Hippocampal formation (tissue), 2 donors: ENCODE measurements around the gene CERK.
"Not testable (repeated sequence)": the region's sequence is repeated elsewhere in the genome, so short reads cannot be mapped to it uniquely, and the experiment has no call there.

Experiments
- DNase-seq, 2 donors: peaks; one replicate each; lab custom pipeline; 2025; lab: John Stamatoyannopoulos, UW

The CERK gene

DNA sequence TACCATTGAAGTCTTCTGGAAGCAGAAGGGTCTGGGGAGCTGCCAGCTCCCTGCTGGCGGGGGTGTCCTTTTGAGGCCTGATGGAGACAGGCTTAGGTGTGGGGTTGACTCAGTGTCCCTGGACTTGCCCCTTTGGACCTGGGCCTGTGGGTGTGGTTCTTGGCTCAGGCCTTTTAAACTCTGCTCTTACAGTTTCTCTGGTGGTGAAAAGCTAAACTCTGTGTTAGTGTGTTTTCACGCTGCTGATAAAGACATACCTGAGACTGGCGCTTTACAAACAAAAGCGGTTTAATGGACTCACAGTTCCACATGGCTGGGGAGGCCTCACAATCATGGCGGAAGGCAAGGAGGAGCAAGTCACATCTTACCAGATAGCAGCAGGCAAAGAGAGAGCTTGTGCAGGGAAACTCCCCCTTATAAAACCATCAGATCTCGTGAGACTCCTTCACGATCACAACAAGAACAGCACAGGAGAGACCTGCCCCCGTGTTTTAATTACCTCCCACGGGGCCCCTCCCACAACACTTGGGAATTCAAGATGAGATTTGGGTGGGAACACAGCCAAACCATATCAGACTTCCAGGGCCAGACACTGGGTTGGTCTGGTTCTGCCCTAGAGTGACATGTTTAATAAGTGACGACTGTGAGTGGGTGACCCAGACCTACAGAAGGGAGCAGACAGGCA lies 91.4 kb downstream of the CERK start:
- no peak for DNase-seq

DNA sequence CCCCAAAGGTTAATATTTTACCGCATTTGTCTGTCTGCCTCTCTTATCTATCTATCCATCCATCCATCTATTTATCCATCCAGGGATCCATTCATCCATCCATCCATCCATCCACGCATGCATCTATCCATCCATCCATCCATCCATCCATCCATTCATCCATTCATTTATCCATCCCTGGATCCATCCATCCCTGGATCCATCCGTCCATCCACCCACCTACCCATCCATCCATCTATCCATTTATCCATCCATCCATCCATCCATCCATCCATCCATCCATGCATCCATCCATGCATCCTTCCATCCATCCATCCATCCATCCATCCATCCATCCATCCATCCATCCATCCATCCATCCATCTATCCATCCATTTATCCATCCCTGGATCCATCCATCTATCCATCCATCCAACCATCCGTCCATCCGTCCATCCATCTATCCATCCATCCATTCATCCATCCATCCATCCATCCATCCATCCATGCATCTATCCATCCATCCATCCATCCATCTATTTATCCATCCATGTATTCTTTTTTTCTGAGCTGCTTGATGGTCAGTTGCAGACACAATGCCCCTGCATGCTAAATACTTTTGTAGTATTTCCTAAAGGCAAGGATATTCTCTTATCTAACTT lies 95.1 kb downstream of the CERK start:
- not testable (repeated sequence) for DNase-seq

DNA sequence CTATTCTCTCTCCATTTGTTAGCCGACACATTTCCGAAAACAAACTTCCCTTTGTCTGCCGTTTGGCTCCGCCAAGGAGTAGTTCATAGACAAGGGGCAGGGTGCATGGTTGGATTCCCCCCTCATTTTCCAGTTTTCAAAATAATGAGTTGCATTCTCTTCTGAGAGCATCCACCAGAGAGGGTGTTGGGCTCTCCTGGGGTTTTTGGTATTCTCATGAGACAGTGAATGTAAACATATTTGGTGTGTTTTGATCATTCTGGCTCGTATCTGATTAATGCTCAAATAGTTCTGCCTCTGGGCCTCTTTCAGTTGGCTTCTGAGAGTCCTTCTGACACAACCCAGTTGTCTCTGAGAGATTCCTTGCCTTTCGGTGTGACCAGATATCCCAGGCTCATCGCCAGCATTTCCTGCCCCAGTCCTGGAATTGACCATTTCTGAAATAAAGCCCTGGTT lies 96.2 kb downstream of the CERK start:
- no peak for DNase-seq

DNA sequence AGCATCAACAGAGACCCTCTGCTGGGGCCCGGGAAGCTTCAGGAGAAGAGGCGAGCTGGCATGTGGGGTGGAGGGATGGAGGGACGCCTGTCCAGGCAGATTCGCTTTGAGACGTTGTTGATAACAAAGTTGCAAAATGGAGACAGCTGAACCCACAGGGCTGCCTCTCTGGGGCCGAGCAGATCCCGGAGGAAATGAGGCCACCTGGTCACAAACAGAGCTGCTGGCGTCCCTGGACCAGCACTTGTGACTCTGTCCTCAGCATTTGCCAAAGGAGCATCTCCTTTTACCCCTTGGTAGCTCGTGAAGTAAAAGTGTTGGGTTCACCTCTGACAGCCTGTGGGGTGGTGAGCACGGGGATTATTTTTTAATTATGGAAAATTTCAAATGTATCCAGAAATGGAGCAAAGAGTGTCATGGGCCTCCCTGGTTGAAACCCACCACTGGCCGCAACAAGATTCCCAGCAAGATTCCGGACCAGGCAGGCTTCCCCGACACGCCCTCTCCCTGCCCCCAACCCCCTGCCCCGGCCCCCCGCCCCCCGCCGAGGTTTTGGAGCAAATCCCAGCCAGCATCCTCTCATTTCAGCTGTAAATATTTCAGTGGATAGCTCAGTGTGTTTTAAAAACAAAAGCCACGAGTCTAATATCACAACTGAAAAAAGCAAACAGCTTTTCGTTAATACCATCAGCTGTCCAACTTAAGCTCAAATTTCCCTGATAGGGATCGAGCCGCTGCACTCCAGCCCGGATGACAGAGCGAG lies 97.6 kb downstream of the CERK start:
- no peak for DNase-seq

DNA sequence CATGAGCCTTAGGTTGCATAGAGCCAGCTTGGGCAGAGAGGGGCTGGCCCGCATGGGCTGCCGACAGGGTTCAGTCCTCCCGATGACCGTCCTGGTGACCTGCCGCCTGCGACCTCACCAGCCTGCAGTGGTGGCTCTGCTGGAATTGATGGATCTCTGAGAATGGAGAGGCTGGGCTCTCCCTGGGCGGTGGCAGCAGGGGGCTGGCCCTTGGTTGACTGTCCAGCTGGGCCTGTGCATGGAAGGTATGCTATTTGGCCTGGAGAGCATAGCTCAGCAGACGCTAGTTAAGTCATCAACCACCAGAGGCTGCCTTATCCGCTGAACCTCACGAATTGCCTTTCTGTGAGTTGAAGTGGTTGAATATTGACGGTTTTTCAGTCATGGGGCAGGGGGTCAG lies 98.2 kb downstream of the CERK start:
- no peak for DNase-seq

DNA sequence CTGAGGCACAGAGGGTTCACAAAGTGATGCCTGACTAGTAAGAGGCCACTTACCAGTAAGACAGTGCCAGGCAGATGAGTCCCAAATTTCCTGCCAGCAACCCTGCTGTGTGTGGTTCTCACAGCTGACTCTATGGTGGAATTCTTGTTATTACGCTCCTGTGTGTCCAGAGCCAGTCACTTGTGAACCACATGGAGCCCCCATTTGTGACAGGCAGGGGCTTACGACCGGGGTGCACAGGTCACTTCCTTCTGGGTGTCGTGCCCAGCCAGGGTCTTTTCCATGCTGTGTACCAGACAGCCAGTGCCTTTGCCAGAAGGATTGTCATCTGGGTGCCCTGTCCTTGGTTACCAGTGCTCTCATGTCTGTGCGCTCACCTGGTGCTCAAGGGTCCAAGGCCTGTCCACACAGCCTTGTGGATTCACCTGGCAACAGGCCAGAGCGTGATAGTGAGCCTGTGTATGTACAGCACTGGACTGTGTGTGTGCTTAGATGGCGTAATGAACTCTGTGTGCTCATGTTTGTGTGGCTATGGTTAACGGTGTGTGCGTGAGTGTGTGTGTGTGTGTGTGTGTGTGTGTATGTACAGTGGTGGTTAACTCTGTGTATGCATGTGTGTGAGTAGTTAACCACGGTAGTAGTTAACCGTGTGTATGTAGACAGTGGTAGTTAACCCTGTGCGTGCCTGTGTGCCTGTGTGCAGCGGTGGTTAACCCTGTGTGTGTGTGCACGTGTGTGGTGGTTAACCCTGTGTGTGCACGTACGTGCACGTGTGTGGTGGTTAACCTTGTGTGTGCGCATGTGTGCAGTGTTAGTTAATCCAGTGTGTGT lies 99.2 kb downstream of the CERK start:
- DNase-seq = no peak

DNA sequence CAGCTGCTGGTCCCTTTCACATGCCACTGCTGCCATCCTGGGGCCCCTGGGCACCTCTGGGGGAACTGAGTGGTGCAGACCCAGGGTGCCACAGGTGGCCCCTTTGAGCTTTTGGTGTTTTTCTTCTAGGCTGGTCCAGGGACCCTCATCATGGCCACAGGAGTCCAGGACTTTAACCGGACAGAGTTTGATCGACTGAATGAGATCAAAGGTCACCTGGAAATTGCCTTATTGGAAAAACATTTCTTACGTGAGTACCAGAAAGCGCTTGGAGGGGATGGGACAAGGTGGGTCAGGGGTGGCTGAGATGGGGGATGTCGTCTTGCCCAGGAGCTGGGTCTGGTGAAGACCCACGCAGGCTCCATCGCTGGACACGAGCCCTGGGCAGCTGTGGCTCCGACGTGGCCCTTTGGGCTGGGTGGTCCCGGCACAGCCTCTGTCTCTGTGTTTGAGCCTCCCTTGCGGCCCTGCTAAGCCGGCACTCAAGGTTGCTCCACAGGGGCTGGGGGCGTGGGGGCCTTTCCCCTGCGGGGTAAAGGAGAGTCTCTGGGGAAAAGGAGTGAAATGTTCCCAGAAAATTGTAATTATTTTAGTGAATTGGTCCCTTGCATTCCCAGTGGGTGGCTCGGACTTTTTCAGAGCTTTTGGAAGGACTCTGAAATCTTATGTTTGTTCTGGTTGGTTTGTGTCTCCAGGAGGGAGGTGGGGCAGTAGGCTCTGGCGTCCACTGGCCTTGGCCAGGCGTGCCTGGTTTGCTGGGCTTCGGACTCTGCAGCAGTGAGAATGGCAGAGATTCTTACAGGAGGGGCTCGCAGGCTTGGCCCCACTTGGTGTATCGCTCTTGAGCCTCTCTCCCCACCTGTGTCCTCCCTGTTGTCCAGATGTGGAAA lies 100.1 kb downstream of the CERK start:
- no peak for DNase-seq

DNA sequence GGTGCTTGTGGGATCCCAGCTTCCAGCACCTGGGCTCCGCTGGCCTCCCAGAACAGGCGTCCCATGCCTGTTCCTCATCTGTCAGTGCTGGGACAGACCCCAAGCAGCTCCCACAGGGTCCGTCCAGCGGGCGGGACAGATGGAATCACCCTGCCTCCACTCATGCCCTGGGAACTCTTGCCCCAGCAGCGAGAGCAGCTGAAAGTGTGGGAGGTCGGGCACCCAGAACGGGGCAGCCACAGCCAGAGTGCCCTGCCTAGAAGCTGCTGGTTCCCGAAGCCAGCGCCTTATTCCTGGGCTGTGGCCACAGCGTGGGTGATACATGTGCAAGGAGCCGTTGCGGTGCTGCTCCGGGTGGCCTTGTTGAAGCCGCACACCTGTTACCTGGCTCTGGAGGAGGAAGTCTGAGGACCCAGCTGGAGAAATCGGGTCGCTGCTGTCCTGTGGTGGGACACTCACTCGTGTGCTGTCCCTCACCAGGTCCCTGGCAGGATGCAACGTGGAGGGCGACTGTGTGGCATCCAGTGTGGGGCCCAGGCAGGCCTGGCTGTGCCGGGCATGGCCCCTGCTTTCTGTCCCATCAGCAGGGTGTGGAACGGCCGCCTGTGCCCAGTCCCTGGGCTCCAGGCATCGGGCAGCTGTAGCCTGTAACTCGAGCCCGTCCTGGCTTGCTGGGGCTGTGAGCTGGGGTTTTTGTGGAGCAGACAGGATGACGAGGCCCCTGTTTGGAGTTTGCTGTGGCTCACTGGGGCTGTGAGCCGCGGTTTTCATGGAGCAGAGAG lies 101.6 kb downstream of the CERK start:
- no peak for DNase-seq

DNA sequence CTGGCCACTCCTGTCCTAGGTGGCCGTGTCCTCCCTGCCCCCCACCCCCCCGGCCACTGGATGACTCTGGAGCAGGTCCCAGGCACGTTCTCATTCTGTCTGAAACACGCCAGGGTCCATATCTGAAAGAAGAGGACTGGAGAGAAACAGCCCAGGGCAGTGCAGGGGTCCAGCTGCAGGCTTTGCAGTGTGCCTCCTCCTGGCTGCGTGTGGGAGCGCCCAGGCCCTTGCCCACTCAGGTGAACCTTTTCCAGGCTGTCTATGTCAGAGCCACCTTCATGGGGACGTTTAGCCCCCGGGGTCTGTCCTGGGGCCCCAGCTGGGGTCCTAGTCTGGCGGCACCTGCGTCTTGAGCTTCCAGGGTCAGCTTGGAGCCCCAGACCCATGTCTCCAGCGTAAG lies 102.3 kb downstream of the CERK start:
- no peak for DNase-seq

DNA sequence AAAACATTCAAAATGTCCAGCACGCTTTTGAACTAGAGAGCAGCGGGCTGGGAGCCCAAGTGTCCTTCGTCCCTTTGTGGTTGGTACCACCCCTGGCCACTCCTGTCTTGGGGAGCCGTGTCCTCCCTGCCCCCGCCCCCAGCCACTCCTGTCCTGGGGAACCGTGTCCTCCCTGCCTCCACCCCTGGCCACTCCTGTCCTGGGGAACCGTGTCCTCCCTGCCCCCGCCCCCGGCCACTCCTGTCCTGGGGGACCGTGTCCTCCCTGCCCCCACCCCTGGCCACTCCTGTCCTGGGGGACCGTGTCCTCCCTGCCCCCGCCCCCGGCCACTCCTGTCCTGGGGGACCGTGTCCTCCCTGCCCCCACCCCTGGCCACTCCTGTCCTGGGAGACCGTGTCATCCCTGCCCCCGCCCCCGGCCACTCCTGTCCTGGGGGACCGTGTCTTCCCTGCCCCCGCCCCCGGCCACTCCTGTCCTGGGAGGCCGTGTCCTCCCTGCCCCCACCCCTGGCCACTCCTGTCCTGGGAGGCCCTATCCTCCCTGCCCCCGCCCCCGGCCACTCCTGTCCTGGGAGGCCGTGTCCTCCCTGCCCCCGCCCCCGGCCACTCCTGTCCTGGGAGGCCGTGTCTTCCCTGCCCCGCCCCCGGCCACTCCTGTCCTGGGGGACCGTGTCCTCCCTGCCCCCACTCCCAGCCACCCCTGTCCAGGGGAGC lies 102.9 kb downstream of the CERK start:
- not testable (repeated sequence) for DNase-seq
